CD8-positive, alpha-beta memory T cell (primary cell): ENCODE data around the gene ZNF830. TPM values are rescaled to one million over a fixed set of nuclear protein-coding genes. Genes with fewer than 3 reads are reported as not detected.

Experiments
- CTCF ChIA-PET: fragments of 350-600 bp; sonication (Branson Sonifier 250); formaldehyde crosslinking; loops from one replicate; lab custom pipeline; 2021; ENCODE audit warnings: antibody characterized with exemption; lab: Charles Lee
- POLR2A ChIA-PET: fragments of 350-600 bp; sonication (Branson Sonifier 250); formaldehyde crosslinking; loops from one replicate; lab custom pipeline; 2021; ENCODE audit warnings: antibody characterized with exemption; lab: Charles Lee
- DNase-seq, 5 donors: peaks; one replicate each; pipeline versions ENCODE4 v3.0.0 to v3.0.0-alpha.2; 2020 to 2022; ENCODE audit warnings: mixed read lengths in 1 of 5
- H3K27ac ChIP-seq: one replicate; pipeline ENCODE4 v1.7.0; 2013; ENCODE audit warnings: low read depth, mild to moderate bottlenecking, low read length, moderate library complexity
- H3K27me3 ChIP-seq: 2 replicates; pipeline ENCODE4 v1.7.0; 2013; ENCODE audit warnings: low read length, mild to moderate bottlenecking; ENCODE audit not compliant: insufficient read depth, poor library complexity, severe bottlenecking
- H3K36me3 ChIP-seq: 2 replicates; pipeline ENCODE4 v1.7.0; 2013; ENCODE audit warnings: mild to moderate bottlenecking, low read length, moderate library complexity; ENCODE audit not compliant: insufficient read depth
- H3K4me1 ChIP-seq: 2 replicates; pipeline ENCODE4 v1.7.0; 2013; ENCODE audit warnings: mild to moderate bottlenecking, low read length, moderate library complexity; ENCODE audit not compliant: insufficient read depth
- H3K4me3 ChIP-seq: 2 replicates; pipeline ENCODE4 v1.7.0; 2013; ENCODE audit warnings: mild to moderate bottlenecking, low read length
- H3K9me3 ChIP-seq: 2 replicates; pipeline ENCODE4 v1.7.0; 2013; ENCODE audit warnings: mild to moderate bottlenecking, low read length
- H3K27ac Mint-ChIP-seq, 8 donors: one replicate each; pipeline ENCODE4 v1.8.0; 2020 to 2021; ENCODE audit warnings: mixed read lengths in 8 of 8, mild to moderate bottlenecking in 6 of 8, inconsistent platforms in 3 of 8, moderate library complexity in 3 of 8
- H3K27me3 Mint-ChIP-seq, 2 donors: one replicate each; pipeline ENCODE4 v1.8.0; 2020 to 2021; ENCODE audit warnings: mixed read lengths in 2 of 2, mild to moderate bottlenecking in 1 of 2, moderate library complexity in 1 of 2
- H3K36me3 Mint-ChIP-seq, 3 donors: one replicate each; pipeline ENCODE4 v1.8.0; 2020 to 2021; ENCODE audit warnings: mixed read lengths in 3 of 3, inconsistent platforms in 1 of 3, mild to moderate bottlenecking in 1 of 3
- H3K4me1 Mint-ChIP-seq, 3 donors: one replicate each; pipeline ENCODE4 v1.8.0; 2020 to 2021; ENCODE audit warnings: mixed read lengths in 3 of 3, inconsistent platforms in 1 of 3, mild to moderate bottlenecking in 1 of 3
- H3K4me3 Mint-ChIP-seq, 7 donors: one replicate each; pipeline ENCODE4 v1.8.0; 2020 to 2021; ENCODE audit warnings: mixed read lengths in 7 of 7, mild to moderate bottlenecking in 6 of 7, moderate library complexity in 4 of 7, inconsistent platforms in 2 of 7
- H3K9me3 Mint-ChIP-seq, 5 donors: one replicate each; pipeline ENCODE4 v1.8.0; 2020 to 2022; ENCODE audit warnings: mixed read lengths in 5 of 5, mild to moderate bottlenecking in 3 of 5, moderate library complexity in 2 of 5, inconsistent platforms in 1 of 5
- polyA plus RNA-seq: library from polyadenylated mRNA; unstranded; fragments of 300-500 nt; fragmentation: Illumina TruSeq; gene quantifications from one replicate; pipeline ENCODE4 v1.2.3, GENCODE V29; 2021
- total RNA-seq, 2 experiments: library from RNA; stranded (reverse); gene quantifications; one replicate each; pipeline ENCODE4 v1.2.3, GENCODE V29; 2021

ZNF830 gene
- total and polyA plus RNA-seq, 3 experiments from 2014 or later, result 22.7 to 26.7 (median 25.2) TPM

DNA sequence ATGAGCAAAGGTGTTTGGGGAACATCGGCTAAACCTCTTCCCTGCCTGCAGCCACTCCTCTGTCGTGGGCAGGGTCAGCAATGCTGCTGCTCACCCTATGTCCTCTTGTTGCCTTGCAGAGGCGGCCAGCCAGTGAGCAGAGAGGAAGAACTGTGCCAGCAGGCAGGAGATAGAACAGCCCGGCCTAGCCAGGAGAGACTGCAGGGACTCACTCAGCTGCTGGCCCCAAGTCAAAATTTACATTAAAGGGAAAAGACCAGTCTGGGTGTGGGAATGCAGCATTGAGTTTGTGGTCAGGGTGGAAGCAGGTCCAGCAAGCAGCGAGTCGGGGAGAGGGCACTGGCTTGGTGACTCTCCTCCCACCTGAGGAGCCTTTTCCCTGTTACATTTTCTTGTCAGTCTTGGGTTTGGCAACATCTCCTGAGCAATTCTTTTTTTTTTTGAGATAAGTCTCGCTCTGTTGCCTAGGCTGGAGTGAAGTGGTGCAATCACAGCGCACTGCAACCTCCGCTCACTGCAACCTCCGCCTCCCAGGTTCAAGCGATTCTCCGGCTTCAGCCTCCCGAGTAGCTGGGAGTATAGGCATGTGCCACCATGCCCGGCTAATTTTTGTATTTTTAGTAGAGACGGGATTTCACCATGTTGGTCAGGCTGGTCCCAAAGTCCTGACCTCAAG lies 41.7 kb downstream of the ZNF830 start:
- Histone ChIP-seq H3K27me3 (no peaks in the 10 kb centered on the region), H3K27ac (no peak overlapping the region), H3K9me3 (no peaks in the 10 kb centered on the region), H3K4me1 (no peaks in the 10 kb centered on the region), H3K36me3 (peaks cover 6% of the 10 kb centered on the region), H3K4me3 (no peak overlapping the region)
- peaks cover 5 to 8% (median 5%) of the 10 kb centered on the region in 3 donors for H3K4me1 Mint-ChIP-seq
- no peak for DNase-seq
- ChIA-PET CTCF (interaction anchor here (1.6 to 10.7 kb wide), 2 partner anchors 87 to 116 kb away, joined by 5 to 93 read pairs; partner anchors contain the start of genes FNDC8 and RAD51D), POLR2A (interaction anchor here (0.6 kb wide), 1 partner anchor 42 kb away, joined by 3 read pairs; no protein-coding TSS in a partner anchor)
- H3K4me3 Mint-ChIP-seq, result no peak overlapping the region
- H3K27me3 Mint-ChIP-seq, result no peaks in the 10 kb centered on the region
- no peaks in the 10 kb centered on the region for H3K9me3 Mint-ChIP-seq
- peak overlapping the region in 5 of 8 donors; percentile 1 to 79 (median 54) for H3K27ac Mint-ChIP-seq
- peaks cover 0 to 81% (median 8%) of the 10 kb centered on the region in 3 donors for H3K36me3 Mint-ChIP-seq

DNA sequence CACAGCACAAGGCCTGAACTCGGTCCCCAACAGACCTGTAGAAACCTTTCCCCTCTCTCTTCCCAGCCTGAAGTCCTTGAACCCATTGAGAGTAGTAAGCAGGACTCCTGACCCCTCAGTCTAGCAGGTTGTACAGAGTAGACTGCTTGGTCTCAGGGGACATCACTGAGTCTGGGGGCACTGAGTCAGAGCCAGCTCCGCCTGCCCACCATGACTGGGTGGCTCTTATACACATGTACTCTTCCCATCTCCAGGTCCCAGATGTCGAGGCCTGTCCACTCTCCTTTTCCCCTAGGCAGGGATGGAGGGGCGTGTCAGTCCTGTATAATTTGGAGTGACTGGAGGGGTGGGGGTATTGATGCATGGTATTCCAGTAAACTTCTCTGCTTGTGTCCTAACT lies 42.4 kb downstream of the ZNF830 start:
- no peaks in the 10 kb centered on the region for H3K27me3 ChIP-seq
- Mint-ChIP-seq H3K27me3 (no peaks in the 10 kb centered on the region), H3K4me3 (no peak overlapping the region), H3K9me3 (no peaks in the 10 kb centered on the region), H3K4me1 (peaks cover 0 to 6% (median 0%) of the 10 kb centered on the region in 3 donors), H3K27ac (peak overlapping the region in 6 of 8 donors; percentile 9 to 88 (median 51)), H3K36me3 (peaks cover 0 to 80% (median 8%) of the 10 kb centered on the region in 3 donors)
- no peaks in the 10 kb centered on the region for H3K9me3 ChIP-seq
- H3K4me1 ChIP-seq, result no peaks in the 10 kb centered on the region
- ChIA-PET POLR2A (no interaction called here), CTCF (interaction anchor here (1.0 kb wide), 1 partner anchor 60 kb away, joined by 5 read pairs; the partner anchor contains the start of gene RFFL)
- DNase-seq, result no peak
- no peak overlapping the region for H3K27ac ChIP-seq
- H3K36me3 ChIP-seq, result peaks cover 6% of the 10 kb centered on the region
- H3K4me3 ChIP-seq, result no peak overlapping the region

DNA sequence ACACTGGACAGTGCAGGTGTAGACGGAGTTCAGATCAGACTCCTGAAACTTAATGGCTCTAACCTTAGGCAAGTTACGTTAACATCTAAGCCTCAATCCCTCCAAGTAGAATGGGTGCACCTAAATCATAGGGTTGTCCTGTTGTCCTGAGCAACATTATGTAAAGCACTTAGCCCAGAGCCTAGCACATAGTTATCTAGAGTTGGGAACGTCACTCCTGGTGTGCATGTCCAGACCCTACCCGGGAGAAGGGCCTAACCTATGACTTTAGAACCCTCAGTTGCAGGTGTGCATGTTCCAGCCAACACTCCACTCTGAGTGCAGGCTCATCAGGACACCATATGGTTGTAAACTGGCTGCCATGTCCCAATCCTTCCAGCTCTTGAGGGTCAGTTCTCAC lies 45.0 kb downstream of the ZNF830 start:
- Mint-ChIP-seq H3K36me3 (peaks cover 0 to 88% (median 16%) of the 10 kb centered on the region in 3 donors), H3K27ac (peak overlapping the region in 2 of 8 donors; percentile 48 to 77), H3K9me3 (no peaks in the 10 kb centered on the region), H3K4me1 (peaks cover 0 to 6% (median 0%) of the 10 kb centered on the region in 3 donors), H3K4me3 (no peak overlapping the region), H3K27me3 (no peaks in the 10 kb centered on the region)
- DNase-seq, result no peak
- Histone ChIP-seq H3K4me3 (no peak overlapping the region), H3K9me3 (no peaks in the 10 kb centered on the region), H3K36me3 (peaks cover 21% of the 10 kb centered on the region), H3K27ac (no peak overlapping the region), H3K4me1 (no peaks in the 10 kb centered on the region), H3K27me3 (no peaks in the 10 kb centered on the region)
- CTCF ChIA-PET, result no interaction called here
- POLR2A ChIA-PET, result no interaction called here

DNA sequence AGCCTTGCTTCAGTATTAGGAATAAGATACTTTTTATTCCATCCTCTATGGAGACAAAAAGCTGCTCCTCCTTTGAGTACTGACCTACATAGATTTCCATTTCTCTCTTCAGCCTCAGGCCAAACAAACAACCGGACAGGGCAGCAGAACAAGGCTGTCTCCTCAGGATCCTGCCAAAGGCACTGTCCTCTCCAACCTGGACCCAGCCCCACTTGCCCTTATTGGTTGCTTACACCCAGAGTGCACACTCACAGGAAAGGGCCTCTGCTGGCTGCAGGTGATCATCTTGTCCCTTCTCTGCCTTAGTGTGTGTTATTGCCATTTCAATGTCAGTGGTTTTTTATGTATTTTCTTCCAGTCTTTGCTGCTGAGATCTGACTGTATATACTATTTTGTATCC lies 45.6 kb downstream of the ZNF830 start:
- no peak overlapping the region for H3K27ac ChIP-seq
- ChIA-PET CTCF (no interaction called here), POLR2A (no interaction called here)

DNA sequence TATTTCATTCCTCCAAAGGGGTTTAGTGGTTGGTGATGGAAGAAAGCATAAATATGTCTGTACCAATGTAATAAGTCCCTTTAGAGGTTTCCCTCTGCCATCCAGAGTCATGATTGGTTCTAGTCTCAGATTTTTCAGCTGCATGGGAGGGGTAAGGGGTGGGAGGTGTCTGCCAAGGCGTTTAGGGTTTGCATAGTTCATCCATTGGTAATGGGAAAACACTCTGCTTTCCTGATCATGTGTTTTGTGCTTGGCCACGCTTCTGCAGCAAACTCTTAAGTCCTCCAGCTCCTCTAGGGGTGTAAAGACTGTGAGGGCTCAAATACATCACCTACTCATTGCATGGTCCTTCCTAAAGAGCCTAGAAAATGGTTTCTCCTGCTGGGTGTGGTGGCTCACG lies 48.8 kb downstream of the ZNF830 start:
- H3K27ac ChIP-seq, result no peak overlapping the region
- POLR2A ChIA-PET, result interaction anchor here (0.7 kb wide), 1 partner anchor 65 kb away, joined by 5 read pairs; no protein-coding TSS in a partner anchor
- H3K4me3 Mint-ChIP-seq, result no peak overlapping the region

More for the DNA sequence above, 45.6 kb downstream of the ZNF830 start:
- Histone ChIP-seq H3K4me3 (no peak overlapping the region), H3K9me3 (no peaks in the 10 kb centered on the region), H3K27me3 (no peaks in the 10 kb centered on the region), H3K4me1 (no peaks in the 10 kb centered on the region), H3K36me3 (peaks cover 28% of the 10 kb centered on the region)
- H3K4me1 Mint-ChIP-seq, result peaks cover 0 to 6% (median 0%) of the 10 kb centered on the region in 3 donors
- H3K27me3 Mint-ChIP-seq, result no peaks in the 10 kb centered on the region
- no peaks in the 10 kb centered on the region for H3K9me3 Mint-ChIP-seq
- H3K4me3 Mint-ChIP-seq, result no peak overlapping the region
- H3K36me3 Mint-ChIP-seq, result peaks cover 0 to 88% (median 21%) of the 10 kb centered on the region in 3 donors
- no peak for DNase-seq
- H3K27ac Mint-ChIP-seq, result peak overlapping the region in 7 of 8 donors; percentile 6 to 89 (median 64)

DNA sequence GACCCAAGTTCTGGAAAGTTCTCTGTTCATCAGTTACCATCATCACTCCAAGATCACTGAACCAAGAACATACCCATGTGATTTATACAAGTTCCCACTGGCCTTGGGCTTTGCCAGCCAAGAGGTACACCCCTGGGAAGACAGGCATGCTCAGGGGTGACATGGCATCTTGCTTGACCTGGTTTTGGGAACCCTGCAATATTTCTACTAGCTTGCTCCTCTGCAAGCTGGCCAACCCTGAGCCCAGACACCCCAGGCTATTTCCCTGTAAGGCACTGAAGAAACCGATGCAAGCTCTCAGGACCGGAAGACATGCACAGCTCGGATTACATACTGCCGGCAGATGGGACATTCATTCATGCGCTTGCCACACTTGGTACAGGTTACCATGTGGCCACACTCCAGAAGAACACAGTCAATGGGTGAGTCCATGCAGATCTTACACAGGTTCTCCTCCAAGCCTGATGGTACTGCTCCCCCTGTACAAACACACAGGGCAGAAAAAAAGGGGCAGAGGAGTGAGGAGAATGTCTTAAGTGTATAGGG lies 50.4 kb downstream of the ZNF830 start:
- Mint-ChIP-seq H3K4me3 (no peak overlapping the region), H3K4me1 (peaks cover 0 to 8% (median 6%) of the 10 kb centered on the region in 3 donors), H3K36me3 (peaks cover 3 to 97% (median 35%) of the 10 kb centered on the region in 3 donors), H3K9me3 (no peaks in the 10 kb centered on the region), H3K27ac (peak overlapping the region in 5 of 8 donors; percentile 51 to 82 (median 72)), H3K27me3 (no peaks in the 10 kb centered on the region)
- H3K9me3 ChIP-seq, result no peaks in the 10 kb centered on the region
- DNase-seq, result no peak
- H3K27ac ChIP-seq, result no peak overlapping the region
- POLR2A ChIA-PET, result interaction anchor here (0.6 kb wide), 1 partner anchor 31 kb away, joined by 3 read pairs; no protein-coding TSS in a partner anchor
- CTCF ChIA-PET, result no interaction called here
- H3K4me3 ChIP-seq, result no peak overlapping the region
- H3K4me1 ChIP-seq, result no peaks in the 10 kb centered on the region
- H3K27me3 ChIP-seq, result no peaks in the 10 kb centered on the region
- H3K36me3 ChIP-seq, result peaks cover 66% of the 10 kb centered on the region

More for the DNA sequence above, 48.8 kb downstream of the ZNF830 start:
- H3K36me3 Mint-ChIP-seq, result peaks cover 1 to 92% (median 29%) of the 10 kb centered on the region in 3 donors
- Histone ChIP-seq H3K4me3 (no peak overlapping the region), H3K9me3 (no peaks in the 10 kb centered on the region), H3K27me3 (no peaks in the 10 kb centered on the region), H3K36me3 (peaks cover 50% of the 10 kb centered on the region), H3K4me1 (no peaks in the 10 kb centered on the region)
- CTCF ChIA-PET, result interaction anchor here (0.8 to 2.0 kb wide), 3 partner anchors 9 to 110 kb away, joined by 3 to 6 read pairs (median 4); no protein-coding TSS in a partner anchor
- H3K4me1 Mint-ChIP-seq, result peaks cover 0 to 8% (median 6%) of the 10 kb centered on the region in 3 donors
- H3K27ac Mint-ChIP-seq, result peak overlapping the region in 2 of 8 donors; percentile 26 to 38
- no peaks in the 10 kb centered on the region for H3K27me3 Mint-ChIP-seq
- no peaks in the 10 kb centered on the region for H3K9me3 Mint-ChIP-seq
- no peak for DNase-seq
